ENCODE data around the gene F12.

The F12 gene

DNA sequence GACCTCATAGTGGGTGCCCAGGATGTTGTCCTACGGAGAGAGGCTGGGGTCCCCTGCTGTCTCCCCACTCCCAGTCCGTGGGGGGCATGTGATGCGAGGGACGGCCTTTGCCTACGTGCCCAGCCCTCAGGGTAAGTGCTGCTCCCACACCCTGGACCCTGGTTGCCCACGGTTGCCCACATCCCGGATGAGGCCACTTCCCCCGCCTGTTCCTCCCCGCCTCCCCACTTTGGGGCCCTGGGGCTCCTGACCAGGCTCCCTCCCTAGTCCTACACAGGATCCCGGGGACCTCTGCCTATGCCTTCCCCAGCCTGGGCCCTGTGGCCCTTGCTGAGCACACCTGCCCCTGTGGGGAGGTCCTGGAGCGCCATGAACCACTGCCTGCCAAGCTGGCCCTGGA lies 23.6 kb downstream of the F12 start:
- TF ChIP-seq BHLHE40 (IDR thresholded peaks at IDR 0.05; ENCODE audit: borderline replicate concordance) (no peak), FOXA1 (IDR thresholded peaks at IDR 0.05) (no peak), NFRKB (IDR thresholded peaks at IDR 0.05) (no peak), ZNF384 (IDR thresholded peaks at IDR 0.05) (no peak), ELF4 (IDR thresholded peaks at IDR 0.05) (no peak), FOXK2 (IDR thresholded peaks at IDR 0.05) (no peak), TARDBP (IDR thresholded peaks at IDR 0.05) (no peak)
- TF ChIP-seq, protein P1, sequence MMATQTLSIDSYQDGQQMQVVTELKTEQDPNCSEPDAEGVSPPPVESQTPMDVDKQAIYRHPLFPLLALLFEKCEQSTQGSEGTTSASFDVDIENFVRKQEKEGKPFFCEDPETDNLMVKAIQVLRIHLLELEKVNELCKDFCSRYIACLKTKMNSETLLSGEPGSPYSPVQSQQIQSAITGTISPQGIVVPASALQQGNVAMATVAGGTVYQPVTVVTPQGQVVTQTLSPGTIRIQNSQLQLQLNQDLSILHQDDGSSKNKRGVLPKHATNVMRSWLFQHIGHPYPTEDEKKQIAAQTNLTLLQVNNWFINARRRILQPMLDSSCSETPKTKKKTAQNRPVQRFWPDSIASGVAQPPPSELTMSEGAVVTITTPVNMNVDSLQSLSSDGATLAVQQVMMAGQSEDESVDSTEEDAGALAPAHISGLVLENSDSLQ (IDR thresholded peaks at IDR 0.05), result no peak
- DNase-seq (ENCODE audit: extremely low spot score), result no peak
- ChIA-PET POLR2A (no interaction called here), CTCF (interaction anchor here (2.2 kb wide), 1 partner anchor 69 kb away, joined by 6 read pairs; no protein-coding TSS in a partner anchor)

DNA sequence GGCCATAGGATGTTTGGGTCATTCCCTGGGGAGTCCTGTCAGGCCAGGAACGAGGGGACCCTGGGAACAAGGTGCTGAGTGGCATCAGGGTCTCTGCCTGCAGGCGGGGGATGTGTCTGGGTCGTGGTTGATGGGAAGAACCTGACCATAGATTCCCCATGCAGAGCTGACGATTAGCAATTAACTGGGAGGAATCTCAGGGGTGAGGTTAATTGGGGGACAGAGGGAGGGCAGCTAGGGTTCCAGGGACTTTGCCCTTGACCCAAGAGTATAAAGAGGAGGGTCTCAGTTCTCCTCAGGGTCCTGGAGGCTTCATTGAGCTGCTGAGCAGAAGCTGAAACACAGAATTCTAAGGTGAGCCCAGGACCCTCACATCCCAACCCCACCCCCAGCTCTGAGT lies 25.2 kb downstream of the F12 start, which contains the start of gene SLC34A1:
Gene SLC34A1 (plus strand): TSS at position 301 of the 400 bp plus-strand sequence. CDS start 1,308 bp downstream, outside the sequence.
- POLR2A ChIA-PET, result no interaction called here
- TF ChIP-seq TARDBP (IDR thresholded peaks at IDR 0.05), result no peak
- TF ChIP-seq LEF1 (IDR thresholded peaks at IDR 0.05; ENCODE audit: borderline replicate concordance), result no peak
- TF ChIP-seq FOXK2 (IDR thresholded peaks at IDR 0.05), result no peak
- no peak for TF ChIP-seq L3MBTL2 (conservative IDR thresholded peaks at IDR 0.05)
- TF ChIP-seq NFRKB (IDR thresholded peaks at IDR 0.05), result no peak
- TF ChIP-seq HDGF (IDR thresholded peaks at IDR 0.05; ENCODE audit: borderline replicate concordance), result no peak
- TF ChIP-seq BHLHE40 (IDR thresholded peaks at IDR 0.05; ENCODE audit: borderline replicate concordance), result no peak
- no peak for TF ChIP-seq ZNF384 (IDR thresholded peaks at IDR 0.05)
- CTCF ChIA-PET, result no interaction called here
- no peak for DNase-seq (ENCODE audit: extremely low spot score)

DNA sequence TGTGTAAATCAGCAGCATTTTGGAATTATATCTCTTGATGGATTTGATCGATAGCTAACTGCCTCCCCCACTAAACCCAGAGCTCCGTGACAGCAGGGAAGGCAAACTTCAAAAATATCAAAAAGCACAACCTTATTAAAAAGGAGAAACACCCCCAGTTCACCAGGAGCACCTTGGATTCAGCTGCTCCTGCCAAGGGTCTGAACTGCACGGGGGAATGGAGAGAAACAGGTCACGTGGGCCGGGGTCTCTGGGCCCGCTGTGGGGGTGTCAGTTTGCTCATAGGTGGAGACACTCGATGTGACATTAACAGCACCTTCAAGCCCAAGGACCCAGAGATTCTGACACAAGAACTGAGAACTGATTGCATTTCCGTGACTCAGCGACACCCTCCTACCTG lies 26.2 kb downstream of the F12 start:
- CTCF ChIA-PET, result interaction anchor here (1.0 to 1.1 kb wide), 3 partner anchors 21 to 72 kb away, joined by 3 to 4 read pairs (median 3); no protein-coding TSS in a partner anchor
- no peak for DNase-seq (ENCODE audit: extremely low spot score)

DNA sequence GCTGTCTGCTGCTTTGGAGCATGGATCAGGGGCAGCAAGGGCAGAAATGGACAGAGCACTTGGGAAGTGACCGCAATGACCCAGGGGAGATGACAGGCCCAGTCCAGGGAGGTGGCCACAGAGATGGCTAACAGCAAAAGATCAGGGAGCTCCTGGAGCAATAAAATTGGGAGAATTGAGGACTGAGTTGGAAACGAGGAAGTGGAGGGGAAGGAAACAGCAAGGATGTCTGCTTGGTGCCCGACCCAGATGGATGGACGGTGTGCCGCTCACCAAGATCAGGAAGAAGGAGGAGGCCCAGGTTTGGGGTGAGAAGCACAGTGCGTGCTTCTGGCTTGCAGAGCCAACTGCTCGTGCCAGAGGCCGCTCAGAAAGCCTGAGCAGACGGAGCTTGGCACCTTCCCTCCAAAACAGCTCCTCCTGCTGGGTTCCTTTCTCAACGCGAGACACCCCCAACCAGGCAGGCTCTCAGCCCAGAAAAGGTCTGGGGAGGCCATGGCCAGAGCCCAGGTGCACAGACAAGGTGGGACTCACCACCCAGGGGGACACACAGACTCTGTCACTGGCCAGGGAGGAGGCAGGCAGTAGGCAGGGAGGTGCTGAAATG lies 26.8 kb downstream of the F12 start:
- no peak for DNase-seq (ENCODE audit: extremely low spot score)
- no peak for TF ChIP-seq ARNT (IDR thresholded peaks at IDR 0.05)
- no peak for TF ChIP-seq SUZ12 (IDR thresholded peaks at IDR 0.05)
- TF ChIP-seq, protein P1 (IDR thresholded peaks at IDR 0.05), result no peak
- TF ChIP-seq LEF1 (IDR thresholded peaks at IDR 0.05; ENCODE audit: borderline replicate concordance), result no peak
- TF ChIP-seq FOXM1 (IDR thresholded peaks at IDR 0.05; ENCODE audit: borderline replicate concordance), result no peak
- ChIA-PET POLR2A (interaction anchor here (0.9 to 1.4 kb wide), 2 partner anchors 12 to 44 kb away, joined by 3 to 4 read pairs; partner anchors contain the start of gene GRK6), CTCF (interaction anchor here (0.6 to 2.4 kb wide), 7 partner anchors 8 to 147 kb away, joined by 3 to 6 read pairs (median 3); no protein-coding TSS in a partner anchor)

More for the DNA sequence above, 26.2 kb downstream of the F12 start:
- TF ChIP-seq SUZ12 (IDR thresholded peaks at IDR 0.05) (no peak), HDGF (IDR thresholded peaks at IDR 0.05; ENCODE audit: borderline replicate concordance) (no peak), L3MBTL2 (conservative IDR thresholded peaks at IDR 0.05) (no peak), ELF4 (IDR thresholded peaks at IDR 0.05) (no peak), ARNT (IDR thresholded peaks at IDR 0.05) (no peak), CTBP1 (IDR thresholded peaks at IDR 0.05; ENCODE audit: borderline replicate concordance) (no peak), NFRKB (IDR thresholded peaks at IDR 0.05) (no peak), SP1 (IDR thresholded peaks at IDR 0.05) (no peak), BHLHE40 (IDR thresholded peaks at IDR 0.05; ENCODE audit: borderline replicate concordance) (no peak), FOXM1 (IDR thresholded peaks at IDR 0.05; ENCODE audit: borderline replicate concordance) (no peak), TARDBP (IDR thresholded peaks at IDR 0.05) (no peak), ZNF384 (IDR thresholded peaks at IDR 0.05) (no peak), LEF1 (IDR thresholded peaks at IDR 0.05; ENCODE audit: borderline replicate concordance) (no peak), FOXA1 (IDR thresholded peaks at IDR 0.05) (no peak), FOXK2 (IDR thresholded peaks at IDR 0.05) (no peak)
- TF ChIP-seq, protein P1 (IDR thresholded peaks at IDR 0.05), result no peak
- POLR2A ChIA-PET, result interaction anchor here (0.9 to 1.4 kb wide), 2 partner anchors 12 to 43 kb away, joined by 3 to 4 read pairs; partner anchors contain the start of gene GRK6

DNA sequence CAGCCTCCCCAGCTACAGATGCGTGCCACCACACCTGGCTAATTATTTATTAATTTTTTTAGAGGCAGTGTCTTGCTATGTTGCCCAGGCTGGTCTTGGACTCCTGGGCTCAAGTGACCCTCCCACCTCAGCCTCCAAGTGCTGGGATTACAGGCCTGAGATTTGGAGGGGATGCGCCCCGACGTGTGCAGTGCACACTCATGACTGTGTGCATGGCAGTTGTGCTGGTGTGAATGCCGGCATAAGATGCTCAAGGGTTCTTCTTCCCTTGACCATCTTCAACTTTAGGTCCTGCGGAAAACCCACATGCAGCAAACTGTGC lies 28.6 kb downstream of the F12 start:
- ChIA-PET POLR2A (no interaction called here), CTCF (interaction anchor here (1.0 to 2.4 kb wide), 3 partner anchors 9 to 10 kb away, joined by 3 to 6 read pairs (median 5); no protein-coding TSS in a partner anchor)
- TF ChIP-seq SUZ12 (IDR thresholded peaks at IDR 0.05) (no peak), NFRKB (IDR thresholded peaks at IDR 0.05) (no peak), FOXK2 (IDR thresholded peaks at IDR 0.05) (no peak), SP1 (IDR thresholded peaks at IDR 0.05) (no peak), FOXM1 (IDR thresholded peaks at IDR 0.05; ENCODE audit: borderline replicate concordance) (no peak), CTBP1 (IDR thresholded peaks at IDR 0.05; ENCODE audit: borderline replicate concordance) (no peak), LEF1 (IDR thresholded peaks at IDR 0.05; ENCODE audit: borderline replicate concordance) (no peak), FOXA1 (IDR thresholded peaks at IDR 0.05) (no peak), ZNF384 (IDR thresholded peaks at IDR 0.05) (no peak), ARNT (IDR thresholded peaks at IDR 0.05) (no peak), HDGF (IDR thresholded peaks at IDR 0.05; ENCODE audit: borderline replicate concordance) (no peak), L3MBTL2 (conservative IDR thresholded peaks at IDR 0.05) (no peak), BHLHE40 (IDR thresholded peaks at IDR 0.05; ENCODE audit: borderline replicate concordance) (no peak), TARDBP (IDR thresholded peaks at IDR 0.05) (no peak), ELF4 (IDR thresholded peaks at IDR 0.05) (no peak)
- TF ChIP-seq, protein P1 (IDR thresholded peaks at IDR 0.05), result no peak
- DNase-seq (ENCODE audit: extremely low spot score), result no peak
